ENCODE results near the gene CEP41.

DNA sequence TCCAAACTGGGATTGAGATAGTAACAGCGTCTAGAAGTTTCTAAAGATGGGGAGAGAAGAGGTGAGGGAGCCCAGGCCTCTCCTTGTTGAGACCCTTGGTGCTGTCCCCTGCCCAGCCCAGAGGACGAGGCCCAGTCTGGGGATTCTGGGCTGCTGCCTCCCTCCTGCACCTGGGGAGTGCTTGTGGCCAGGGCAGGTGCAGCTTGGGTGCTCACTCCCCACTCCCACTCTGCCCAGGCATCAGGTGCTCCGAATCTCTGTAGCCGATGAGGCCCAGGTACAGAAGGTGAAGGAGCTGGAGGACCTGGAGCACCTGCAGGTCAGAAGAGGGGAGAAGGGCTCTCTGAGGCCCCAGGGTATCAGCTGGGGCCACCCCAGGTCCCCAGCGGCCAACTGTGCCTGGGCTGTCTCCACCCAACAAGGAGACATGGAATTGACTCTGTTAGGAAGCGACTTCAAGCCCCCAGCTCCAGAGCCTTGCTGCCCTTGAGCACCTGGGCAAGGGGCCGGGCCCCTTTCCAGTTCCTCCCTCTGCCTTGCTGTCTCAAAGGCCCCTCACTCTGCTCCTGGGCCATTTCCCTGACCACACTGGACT, 59.9 kb downstream of the CEP41 start:
- TF ChIP-seq EZH2 (IDR thresholded peaks at IDR 0.05; ENCODE audit: low read depth, unreplicated experiment) (no peak), POLR2AphosphoS5 (IDR thresholded peaks at IDR 0.05; ENCODE audit: low read depth) (no peak), CREB1 (CRISPR knock-in tag; IDR thresholded peaks at IDR 0.05; ENCODE audit: low read depth) (no peak), EZH2phosphoT487 (IDR thresholded peaks at IDR 0.05; ENCODE audit: unreplicated experiment) (no peak), ZNF331 (CRISPR knock-in tag; IDR thresholded peaks at IDR 0.05; ENCODE audit: low read depth) (no peak), NANOG (IDR thresholded peaks at IDR 0.05; ENCODE audit: borderline replicate concordance) (no peak), JUNB (IDR thresholded peaks at IDR 0.05; ENCODE audit: unreplicated experiment) (no peak)
- TF ChIP-seq, protein P1, sequence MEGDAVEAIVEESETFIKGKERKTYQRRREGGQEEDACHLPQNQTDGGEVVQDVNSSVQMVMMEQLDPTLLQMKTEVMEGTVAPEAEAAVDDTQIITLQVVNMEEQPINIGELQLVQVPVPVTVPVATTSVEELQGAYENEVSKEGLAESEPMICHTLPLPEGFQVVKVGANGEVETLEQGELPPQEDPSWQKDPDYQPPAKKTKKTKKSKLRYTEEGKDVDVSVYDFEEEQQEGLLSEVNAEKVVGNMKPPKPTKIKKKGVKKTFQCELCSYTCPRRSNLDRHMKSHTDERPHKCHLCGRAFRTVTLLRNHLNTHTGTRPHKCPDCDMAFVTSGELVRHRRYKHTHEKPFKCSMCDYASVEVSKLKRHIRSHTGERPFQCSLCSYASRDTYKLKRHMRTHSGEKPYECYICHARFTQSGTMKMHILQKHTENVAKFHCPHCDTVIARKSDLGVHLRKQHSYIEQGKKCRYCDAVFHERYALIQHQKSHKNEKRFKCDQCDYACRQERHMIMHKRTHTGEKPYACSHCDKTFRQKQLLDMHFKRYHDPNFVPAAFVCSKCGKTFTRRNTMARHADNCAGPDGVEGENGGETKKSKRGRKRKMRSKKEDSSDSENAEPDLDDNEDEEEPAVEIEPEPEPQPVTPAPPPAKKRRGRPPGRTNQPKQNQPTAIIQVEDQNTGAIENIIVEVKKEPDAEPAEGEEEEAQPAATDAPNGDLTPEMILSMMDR (conservative IDR thresholded peaks at IDR 0.05; ENCODE audit: low read depth in 2 of 2), result no peak
- TF ChIP-seq, protein P2, sequence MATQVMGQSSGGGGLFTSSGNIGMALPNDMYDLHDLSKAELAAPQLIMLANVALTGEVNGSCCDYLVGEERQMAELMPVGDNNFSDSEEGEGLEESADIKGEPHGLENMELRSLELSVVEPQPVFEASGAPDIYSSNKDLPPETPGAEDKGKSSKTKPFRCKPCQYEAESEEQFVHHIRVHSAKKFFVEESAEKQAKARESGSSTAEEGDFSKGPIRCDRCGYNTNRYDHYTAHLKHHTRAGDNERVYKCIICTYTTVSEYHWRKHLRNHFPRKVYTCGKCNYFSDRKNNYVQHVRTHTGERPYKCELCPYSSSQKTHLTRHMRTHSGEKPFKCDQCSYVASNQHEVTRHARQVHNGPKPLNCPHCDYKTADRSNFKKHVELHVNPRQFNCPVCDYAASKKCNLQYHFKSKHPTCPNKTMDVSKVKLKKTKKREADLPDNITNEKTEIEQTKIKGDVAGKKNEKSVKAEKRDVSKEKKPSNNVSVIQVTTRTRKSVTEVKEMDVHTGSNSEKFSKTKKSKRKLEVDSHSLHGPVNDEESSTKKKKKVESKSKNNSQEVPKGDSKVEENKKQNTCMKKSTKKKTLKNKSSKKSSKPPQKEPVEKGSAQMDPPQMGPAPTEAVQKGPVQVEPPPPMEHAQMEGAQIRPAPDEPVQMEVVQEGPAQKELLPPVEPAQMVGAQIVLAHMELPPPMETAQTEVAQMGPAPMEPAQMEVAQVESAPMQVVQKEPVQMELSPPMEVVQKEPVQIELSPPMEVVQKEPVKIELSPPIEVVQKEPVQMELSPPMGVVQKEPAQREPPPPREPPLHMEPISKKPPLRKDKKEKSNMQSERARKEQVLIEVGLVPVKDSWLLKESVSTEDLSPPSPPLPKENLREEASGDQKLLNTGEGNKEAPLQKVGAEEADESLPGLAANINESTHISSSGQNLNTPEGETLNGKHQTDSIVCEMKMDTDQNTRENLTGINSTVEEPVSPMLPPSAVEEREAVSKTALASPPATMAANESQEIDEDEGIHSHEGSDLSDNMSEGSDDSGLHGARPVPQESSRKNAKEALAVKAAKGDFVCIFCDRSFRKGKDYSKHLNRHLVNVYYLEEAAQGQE (IDR thresholded peaks at IDR 0.05; ENCODE audit: unreplicated experiment), result no peak
- TF ChIP-seq, protein P3, sequence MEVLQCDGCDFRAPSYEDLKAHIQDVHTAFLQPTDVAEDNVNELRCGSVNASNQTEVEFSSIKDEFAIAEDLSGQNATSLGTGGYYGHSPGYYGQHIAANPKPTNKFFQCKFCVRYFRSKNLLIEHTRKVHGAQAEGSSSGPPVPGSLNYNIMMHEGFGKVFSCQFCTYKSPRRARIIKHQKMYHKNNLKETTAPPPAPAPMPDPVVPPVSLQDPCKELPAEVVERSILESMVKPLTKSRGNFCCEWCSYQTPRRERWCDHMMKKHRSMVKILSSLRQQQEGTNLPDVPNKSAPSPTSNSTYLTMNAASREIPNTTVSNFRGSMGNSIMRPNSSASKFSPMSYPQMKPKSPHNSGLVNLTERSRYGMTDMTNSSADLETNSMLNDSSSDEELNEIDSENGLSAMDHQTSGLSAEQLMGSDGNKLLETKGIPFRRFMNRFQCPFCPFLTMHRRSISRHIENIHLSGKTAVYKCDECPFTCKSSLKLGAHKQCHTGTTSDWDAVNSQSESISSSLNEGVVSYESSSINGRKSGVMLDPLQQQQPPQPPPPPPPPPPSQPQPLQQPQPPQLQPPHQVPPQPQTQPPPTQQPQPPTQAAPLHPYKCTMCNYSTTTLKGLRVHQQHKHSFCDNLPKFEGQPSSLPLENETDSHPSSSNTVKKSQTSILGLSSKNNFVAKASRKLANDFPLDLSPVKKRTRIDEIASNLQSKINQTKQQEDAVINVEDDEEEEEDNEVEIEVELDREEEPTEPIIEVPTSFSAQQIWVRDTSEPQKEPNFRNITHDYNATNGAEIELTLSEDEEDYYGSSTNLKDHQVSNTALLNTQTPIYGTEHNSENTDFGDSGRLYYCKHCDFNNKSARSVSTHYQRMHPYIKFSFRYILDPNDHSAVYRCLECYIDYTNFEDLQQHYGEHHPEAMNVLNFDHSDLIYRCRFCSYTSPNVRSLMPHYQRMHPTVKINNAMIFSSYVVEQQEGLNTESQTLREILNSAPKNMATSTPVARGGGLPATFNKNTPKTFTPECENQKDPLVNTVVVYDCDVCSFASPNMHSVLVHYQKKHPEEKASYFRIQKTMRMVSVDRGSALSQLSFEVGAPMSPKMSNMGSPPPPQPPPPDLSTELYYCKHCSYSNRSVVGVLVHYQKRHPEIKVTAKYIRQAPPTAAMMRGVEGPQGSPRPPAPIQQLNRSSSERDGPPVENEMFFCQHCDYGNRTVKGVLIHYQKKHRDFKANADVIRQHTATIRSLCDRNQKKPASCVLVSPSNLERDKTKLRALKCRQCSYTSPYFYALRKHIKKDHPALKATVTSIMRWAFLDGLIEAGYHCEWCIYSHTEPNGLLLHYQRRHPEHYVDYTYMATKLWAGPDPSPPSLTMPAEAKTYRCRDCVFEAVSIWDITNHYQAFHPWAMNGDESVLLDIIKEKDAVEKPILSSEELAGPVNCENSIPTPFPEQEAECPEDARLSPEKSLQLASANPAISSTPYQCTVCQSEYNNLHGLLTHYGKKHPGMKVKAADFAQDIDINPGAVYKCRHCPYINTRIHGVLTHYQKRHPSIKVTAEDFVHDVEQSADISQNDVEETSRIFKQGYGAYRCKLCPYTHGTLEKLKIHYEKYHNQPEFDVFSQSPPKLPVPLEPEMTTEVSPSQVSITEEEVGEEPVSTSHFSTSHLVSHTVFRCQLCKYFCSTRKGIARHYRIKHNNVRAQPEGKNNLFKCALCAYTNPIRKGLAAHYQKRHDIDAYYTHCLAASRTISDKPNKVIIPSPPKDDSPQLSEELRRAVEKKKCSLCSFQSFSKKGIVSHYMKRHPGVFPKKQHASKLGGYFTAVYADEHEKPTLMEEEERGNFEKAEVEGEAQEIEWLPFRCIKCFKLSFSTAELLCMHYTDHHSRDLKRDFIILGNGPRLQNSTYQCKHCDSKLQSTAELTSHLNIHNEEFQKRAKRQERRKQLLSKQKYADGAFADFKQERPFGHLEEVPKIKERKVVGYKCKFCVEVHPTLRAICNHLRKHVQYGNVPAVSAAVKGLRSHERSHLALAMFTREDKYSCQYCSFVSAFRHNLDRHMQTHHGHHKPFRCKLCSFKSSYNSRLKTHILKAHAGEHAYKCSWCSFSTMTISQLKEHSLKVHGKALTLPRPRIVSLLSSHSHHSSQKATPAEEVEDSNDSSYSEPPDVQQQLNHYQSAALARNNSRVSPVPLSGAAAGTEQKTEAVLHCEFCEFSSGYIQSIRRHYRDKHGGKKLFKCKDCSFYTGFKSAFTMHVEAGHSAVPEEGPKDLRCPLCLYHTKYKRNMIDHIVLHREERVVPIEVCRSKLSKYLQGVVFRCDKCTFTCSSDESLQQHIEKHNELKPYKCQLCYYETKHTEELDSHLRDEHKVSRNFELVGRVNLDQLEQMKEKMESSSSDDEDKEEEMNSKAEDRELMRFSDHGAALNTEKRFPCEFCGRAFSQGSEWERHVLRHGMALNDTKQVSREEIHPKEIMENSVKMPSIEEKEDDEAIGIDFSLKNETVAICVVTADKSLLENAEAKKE (CRISPR knock-in tag; IDR thresholded peaks at IDR 0.05), result no peak

Data from GM23338 (cell line).